ENCODE measurements around the gene VAMP3.
A peak's percentile ranks its signal among the peaks of the same experiment; 100 is the strongest.
"Not testable (repeated sequence)": the region's sequence is repeated elsewhere in the genome, so short reads cannot be mapped to it uniquely, and the experiment has no call there.

The VAMP3 gene

GRCh38 chr1:7785108-7785507, 14.0 kb downstream of the VAMP3 start:
- TF ChIP-seq, protein P1, sequence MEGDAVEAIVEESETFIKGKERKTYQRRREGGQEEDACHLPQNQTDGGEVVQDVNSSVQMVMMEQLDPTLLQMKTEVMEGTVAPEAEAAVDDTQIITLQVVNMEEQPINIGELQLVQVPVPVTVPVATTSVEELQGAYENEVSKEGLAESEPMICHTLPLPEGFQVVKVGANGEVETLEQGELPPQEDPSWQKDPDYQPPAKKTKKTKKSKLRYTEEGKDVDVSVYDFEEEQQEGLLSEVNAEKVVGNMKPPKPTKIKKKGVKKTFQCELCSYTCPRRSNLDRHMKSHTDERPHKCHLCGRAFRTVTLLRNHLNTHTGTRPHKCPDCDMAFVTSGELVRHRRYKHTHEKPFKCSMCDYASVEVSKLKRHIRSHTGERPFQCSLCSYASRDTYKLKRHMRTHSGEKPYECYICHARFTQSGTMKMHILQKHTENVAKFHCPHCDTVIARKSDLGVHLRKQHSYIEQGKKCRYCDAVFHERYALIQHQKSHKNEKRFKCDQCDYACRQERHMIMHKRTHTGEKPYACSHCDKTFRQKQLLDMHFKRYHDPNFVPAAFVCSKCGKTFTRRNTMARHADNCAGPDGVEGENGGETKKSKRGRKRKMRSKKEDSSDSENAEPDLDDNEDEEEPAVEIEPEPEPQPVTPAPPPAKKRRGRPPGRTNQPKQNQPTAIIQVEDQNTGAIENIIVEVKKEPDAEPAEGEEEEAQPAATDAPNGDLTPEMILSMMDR (conservative IDR thresholded peaks at IDR 0.05), result no peak
- TF ChIP-seq ZFX (IDR thresholded peaks at IDR 0.05), result no peak
- H3K27ac ChIP-seq, result peak overlapping the region; percentile 77

GRCh38 chr1:7786795-7787194, 15.7 kb downstream of the VAMP3 start:
- TF ChIP-seq, protein P1 (conservative IDR thresholded peaks at IDR 0.05), result no peak
- TF ChIP-seq ZFX (IDR thresholded peaks at IDR 0.05), result no peak
- H3K27ac ChIP-seq, result no peak overlapping the region

GRCh38 chr1:7789828-7790227, 18.7 kb downstream of the VAMP3 start:
- no peak overlapping the region for H3K27ac ChIP-seq
- no peak for TF ChIP-seq ZFX (IDR thresholded peaks at IDR 0.05)
- TF ChIP-seq, protein P1 (conservative IDR thresholded peaks at IDR 0.05), result no peak

GRCh38 chr1:7791027-7791426, 19.9 kb downstream of the VAMP3 start:
- H3K27ac ChIP-seq, result not testable (repeated sequence)

- TF ChIP-seq, protein P1 (conservative IDR thresholded peaks at IDR 0.05), result no peak
- TF ChIP-seq ZFX (IDR thresholded peaks at IDR 0.05), result no peak
- no peak overlapping the region for H3K27ac ChIP-seq
Observed at GRCh38 chr1:7795406-7795805, 24.3 kb downstream of the VAMP3 start.

DNA sequence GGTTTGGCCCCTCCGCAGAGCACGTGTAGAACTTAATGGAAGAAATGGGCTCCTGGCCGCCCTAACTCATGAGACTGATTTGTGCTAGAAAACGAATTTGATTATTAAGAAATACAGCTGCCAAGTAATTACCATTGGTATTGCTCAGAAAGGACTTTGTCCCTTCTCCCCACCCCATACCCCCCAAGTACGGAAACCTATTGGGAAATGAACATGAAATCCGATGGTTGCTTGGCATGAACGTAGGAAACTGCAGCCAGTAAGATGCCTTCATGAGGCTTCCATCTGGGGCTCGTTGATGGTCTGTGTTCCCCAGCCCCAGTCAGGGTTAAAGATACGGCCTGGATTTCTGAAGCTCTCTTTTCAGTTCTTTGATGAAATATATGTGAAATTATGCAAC, 34.4 kb downstream of the VAMP3 start:
- TF ChIP-seq, protein P1 (conservative IDR thresholded peaks at IDR 0.05), result no peak
- TF ChIP-seq ZFX (IDR thresholded peaks at IDR 0.05), result no peak

DNA sequence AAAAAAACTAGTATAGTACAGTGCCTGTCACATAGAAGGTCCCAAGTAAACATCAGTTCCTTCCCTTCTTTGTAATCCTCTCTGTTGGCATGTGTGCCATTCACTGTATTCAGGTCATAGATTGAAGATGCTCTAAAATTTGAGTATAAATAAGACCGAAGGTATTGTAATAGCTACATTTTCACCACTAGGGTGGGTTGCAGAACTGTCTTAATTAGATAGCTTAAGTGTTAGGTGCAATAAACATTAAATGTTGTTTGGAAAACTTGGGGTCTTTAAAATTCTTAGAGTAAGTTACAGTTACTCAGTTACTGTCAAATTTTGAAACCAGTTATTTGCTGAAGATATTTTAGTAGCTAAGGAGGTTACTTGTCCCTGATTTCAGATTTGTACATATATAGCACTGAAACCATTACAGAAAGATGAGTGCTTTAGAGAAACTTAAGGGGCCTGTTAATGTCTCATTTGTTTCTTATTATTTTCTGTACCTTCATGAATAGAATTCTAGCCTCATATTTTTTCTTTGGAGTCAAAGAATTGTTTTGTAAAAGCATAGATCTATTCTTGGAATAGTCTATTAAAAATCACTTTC, 37.3 kb downstream of the VAMP3 start:
- no peak overlapping the region for H3K27ac ChIP-seq
- no peak for TF ChIP-seq ZFX (IDR thresholded peaks at IDR 0.05)
- TF ChIP-seq, protein P1 (conservative IDR thresholded peaks at IDR 0.05), result peak; percentile 72

More for the DNA sequence above, 34.4 kb downstream of the VAMP3 start:
- no peak overlapping the region for H3K27ac ChIP-seq

DNA sequence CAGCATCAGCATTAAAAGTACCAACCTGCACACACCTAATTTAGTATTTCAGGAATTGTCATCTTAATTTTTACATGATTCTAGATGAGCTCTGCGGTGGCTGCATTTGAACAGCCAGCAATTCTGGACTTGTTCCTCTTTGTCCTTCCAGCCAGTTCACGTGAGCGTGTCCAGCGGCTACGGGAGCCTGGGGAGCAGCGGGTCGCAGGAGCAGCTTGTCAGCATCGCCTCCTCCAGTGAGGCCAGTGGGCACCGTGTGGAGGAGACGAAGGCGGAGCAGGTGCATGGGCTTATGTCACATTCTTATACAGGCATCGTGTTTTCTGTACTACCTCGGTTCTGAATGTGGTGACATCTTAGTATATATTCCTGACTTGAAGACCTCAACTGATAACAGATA, 38.6 kb downstream of the VAMP3 start:
- no peak for TF ChIP-seq ZFX (IDR thresholded peaks at IDR 0.05)
- TF ChIP-seq, protein P1 (conservative IDR thresholded peaks at IDR 0.05), result no peak
- no peak overlapping the region for H3K27ac ChIP-seq

Measured in C4-2B (cell line).